GM12878 (cell line): ENCODE data around the gene H19. TPM values are rescaled to one million over a fixed set of nuclear protein-coding genes. Genes with fewer than 3 reads are reported as not detected.

Experiments
- ATAC-seq: fragments of 200-7000 bp; cut with Tn5 transposase; 3 replicates; pipeline ENCODE4 v1.9.1; 2020; ENCODE audit warnings: mild to moderate bottlenecking, moderate library complexity
- BruUV-seq: library from RNA; stranded (reverse); fragments of 400-500 nt; replicated peaks from 2 replicates; lab custom pipeline; 2021; lab: Mats Ljungman, UMichigan
- CTCF ChIA-PET: fragments of 300-600 bp; sonication (Branson Sonifier 250); formaldehyde crosslinking; extraction: SDS; loops from one replicate; lab custom pipeline; 2021; ENCODE audit warnings: inconsistent platforms; lab: Yijun Ruan, JAX
- POLR2A ChIA-PET: fragments of 350-600 bp; formaldehyde crosslinking; extraction: SDS; loops from one replicate; lab custom pipeline; 2021; ENCODE audit warnings: inconsistent platforms; lab: Charles Lee
- RAD21 ChIA-PET: fragments of 300-600 bp; sonication (Branson Sonifier 250); formaldehyde crosslinking; loops from one replicate; lab custom pipeline; 2023; ENCODE audit warnings: antibody characterized with exemption; ENCODE audit not compliant: unreplicated experiment; lab: Charles Lee
- SMC1A ChIA-PET: fragments of 300-600 bp; sonication (Branson Sonifier 250); formaldehyde crosslinking; loops from one replicate; lab custom pipeline; 2023; ENCODE audit not compliant: unreplicated experiment, uncharacterized antibody; lab: Charles Lee
- DNase-seq: peaks from one replicate; pipeline ENCODE4 v3.0.0-alpha.2; 2011; ENCODE audit warnings: low read depth, low spot score
- FAIRE-seq: peaks from 3 replicates; lab custom pipeline; 2011; peaks lifted over from hg19 to GRCh38; lab: Jason Lieb, UNC
- H2AFZ ChIP-seq: 2 replicates; pipeline ENCODE4 v1.6.0; 2011; ENCODE audit warnings: low read depth, low read length, control low read depth; ENCODE audit not compliant: control insufficient read depth
- H3K27ac ChIP-seq: 2 replicates; pipeline ENCODE4 v1.5.1; 2011; ENCODE audit warnings: control low read depth; ENCODE audit not compliant: control insufficient read depth, insufficient read depth
- H3K27me3 ChIP-seq, 2 experiments: replicated peaks in 1 of 2; 2 replicates each; pipeline versions ENCODE4 v1.6.0 to v1.6.1; 2011; ENCODE audit warnings: low read length in 1 of 2; ENCODE audit not compliant: control insufficient read depth in 2 of 2, insufficient read depth in 2 of 2
- H3K36me3 ChIP-seq, 2 experiments: 2 replicates each; pipeline ENCODE4 v1.5.1; 2011; ENCODE audit warnings: low read length in 1 of 2; ENCODE audit not compliant: control insufficient read depth in 2 of 2, insufficient read depth in 2 of 2
- H3K4me1 ChIP-seq: 2 replicates; pipeline ENCODE4 v1.6.1; 2011; ENCODE audit warnings: mild to moderate bottlenecking, low read length, moderate library complexity, mixed read lengths; ENCODE audit not compliant: control insufficient read depth, insufficient read depth
- H3K4me2 ChIP-seq: 2 replicates; pipeline ENCODE4 v1.6.0; 2011; ENCODE audit warnings: control low read depth; ENCODE audit not compliant: control insufficient read depth, insufficient read depth
- H3K4me3 ChIP-seq: fragments of 200-600 bp; sonication (generic); 2 replicates; pipeline ENCODE4 v1.5.1; 2016
- H3K79me2 ChIP-seq: 2 replicates; pipeline ENCODE4 v1.6.0; 2011; ENCODE audit warnings: low read length; ENCODE audit not compliant: control insufficient read depth, insufficient read depth
- H3K9ac ChIP-seq: 2 replicates; pipeline ENCODE4 v1.8.0; 2011; ENCODE audit warnings: low read length, control low read depth, mixed read lengths; ENCODE audit not compliant: control insufficient read depth, insufficient read depth
- H3K9me3 ChIP-seq: replicated peaks from 3 replicates; pipeline ENCODE4 v1.5.1; 2011; ENCODE audit warnings: mild to moderate bottlenecking, low read length; ENCODE audit not compliant: control insufficient read depth, insufficient read depth
- H4K20me1 ChIP-seq: 2 replicates; pipeline ENCODE4 v1.6.0; 2011; ENCODE audit not compliant: control insufficient read depth, insufficient read depth
- CEBPB ChIP-seq, 2 experiments: fragments of 150-350 bp in 1 of 2; IDR thresholded peaks; 2 replicates each; pipeline ENCODE4 v1.6.1; 2012 to 2014; ENCODE audit warnings: low read depth in 2 of 2, low read length in 2 of 2, borderline replicate concordance in 1 of 2, inconsistent platforms in 1 of 2
- CUX1 ChIP-seq: IDR thresholded peaks from 2 replicates; pipeline ENCODE4 v1.6.1; 2012; ENCODE audit warnings: improper control_type of control experiment, low read depth, low read length; ENCODE audit not compliant: insufficient replicate concordance
- E2F4 ChIP-seq: IDR thresholded peaks from 2 replicates; pipeline ENCODE4 v1.6.1; 2012; ENCODE audit warnings: low read depth, low read length, improper control_type of control experiment
- KAT2A ChIP-seq: conservative IDR thresholded peaks from 2 replicates; pipeline ENCODE4 v1.6.1; 2011; ENCODE audit warnings: low read depth, low read length; ENCODE audit not compliant: control insufficient read depth
- MYC ChIP-seq: IDR thresholded peaks from 2 replicates; pipeline ENCODE4 v1.6.1; 2011; ENCODE audit warnings: mild to moderate bottlenecking, low read length, moderate library complexity, inconsistent platforms; ENCODE audit not compliant: insufficient read depth, insufficient replicate concordance, insufficient read length, severe bottlenecking
- PAX5 ChIP-seq: IDR thresholded peaks from 2 replicates; pipeline ENCODE4 v1.6.1; 2011; ENCODE audit warnings: low read depth, low read length, borderline replicate concordance
- RFX5 ChIP-seq: IDR thresholded peaks from 2 replicates; pipeline ENCODE4 v1.6.1; 2011; ENCODE audit warnings: low read depth, low read length, improper control_type of control experiment
- RUNX3 ChIP-seq: IDR thresholded peaks from 2 replicates; pipeline ENCODE4 v1.6.1; 2012; ENCODE audit warnings: low read length, inconsistent platforms
- TBL1XR1 ChIP-seq: IDR thresholded peaks from 2 replicates; pipeline ENCODE4 v1.6.1; 2012; ENCODE audit warnings: low read depth, low read length, improper control_type of control experiment
- ZBED1 ChIP-seq: IDR thresholded peaks from 2 replicates; pipeline ENCODE4 v1.6.1; 2016; ENCODE audit warnings: borderline replicate concordance
- ZNF24 ChIP-seq: fragments of 450-650 bp; IDR thresholded peaks from 2 replicates; pipeline ENCODE4 v1.6.1; 2017; ENCODE audit warnings: antibody characterized with exemption, mild to moderate bottlenecking
- WGBS: methylation state at CpG from one replicate; pipeline ENCODE4 v1.1.6; 2016; ENCODE audit warnings: low lambda C conversion rate; ENCODE audit not compliant: insufficient replicate concordance, insufficient coverage; ENCODE audit errors: missing lambda C conversion rate; 5-methylcytosine and 5-hydroxymethylcytosine counted together
- in situ Hi-C: fragments of 300-500 bp; cut with MboI; formaldehyde crosslinking; loops from 9 replicates; pipeline ENCODE4 v1.14.3; 2018; ENCODE audit warnings: mixed read lengths
- intact Hi-C: fragments of 100-400 bp; cut with micrococcal nuclease; formaldehyde crosslinking; loops from one replicate; pipeline ENCODE4 v1.14.2; 2022; ENCODE audit not compliant: unreplicated experiment
- polyA plus RNA-seq, 11 experiments: library from polyadenylated mRNA; depleted of rRNA in 4 of 11; unstranded in 6 of 11; stranded (reverse) in 5 of 11; fragments of >200 nt; fragmentation: Nextera tagmentation in 4 of 11; fragmentation: Illumina TruSeq in 1 of 11; extraction: Ambion mirVana in 4 of 11; extraction: Trizol in 1 of 11; gene quantifications; 1 replicate in 1 of 11; 2 replicates in 10 of 11; pipeline versions ENCODE4 v1.2.1 to v1.2.3, GENCODE V29; 2011 to 2016; ENCODE audit warnings: inconsistent platforms in 2 of 11, missing spikeins in 2 of 11, low read depth in 1 of 11
- total RNA-seq, 4 experiments: library from RNA; depleted of rRNA in 3 of 4; stranded (reverse); fragments of >200 nt in 3 of 4; fragmentation: Illumina TruSeq in 1 of 4; extraction: Trizol in 1 of 4; gene quantifications; 2 replicates each; pipeline versions ENCODE4 v1.2.1 to v1.2.3, GENCODE V29; 2013 to 2021
- TF ChIP-seq, protein P1 (sequence below): fragments of 450-650 bp; IDR thresholded peaks from 2 replicates; pipeline ENCODE4 v1.6.1; 2016; ENCODE audit warnings: mild to moderate bottlenecking

Gene H19
- total and polyA plus RNA-seq, 10 of the 15 experiments (the other 5 are each of a cell fraction or from before 2014, with no cell fraction given): 0.04 to 1.2 (median 0.31) TPM; not detected in 6

- no peak overlapping the region for H3K9ac ChIP-seq
- no peak for TF ChIP-seq E2F4
- TF ChIP-seq ZBED1: no peak
- no peak for TF ChIP-seq CEBPB (IDR thresholded peaks at IDR 0.05; ENCODE audit: borderline replicate concordance in 1 of 2, low read depth in 2 of 2, low read length in 2 of 2)
- TF ChIP-seq, protein P1, sequence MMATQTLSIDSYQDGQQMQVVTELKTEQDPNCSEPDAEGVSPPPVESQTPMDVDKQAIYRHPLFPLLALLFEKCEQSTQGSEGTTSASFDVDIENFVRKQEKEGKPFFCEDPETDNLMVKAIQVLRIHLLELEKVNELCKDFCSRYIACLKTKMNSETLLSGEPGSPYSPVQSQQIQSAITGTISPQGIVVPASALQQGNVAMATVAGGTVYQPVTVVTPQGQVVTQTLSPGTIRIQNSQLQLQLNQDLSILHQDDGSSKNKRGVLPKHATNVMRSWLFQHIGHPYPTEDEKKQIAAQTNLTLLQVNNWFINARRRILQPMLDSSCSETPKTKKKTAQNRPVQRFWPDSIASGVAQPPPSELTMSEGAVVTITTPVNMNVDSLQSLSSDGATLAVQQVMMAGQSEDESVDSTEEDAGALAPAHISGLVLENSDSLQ: no peak
- no peak for TF ChIP-seq PAX5
- TF ChIP-seq MYC: no peak
- TF ChIP-seq KAT2A: no peak
- TF ChIP-seq CUX1: no peak
- TF ChIP-seq TBL1XR1: no peak
- TF ChIP-seq ZNF24: no peak
- TF ChIP-seq RFX5: no peak
- no peak for TF ChIP-seq RUNX3
- ChIA-PET RAD21 (no interaction called here), POLR2A (no interaction called here), SMC1A (no interaction called here), CTCF (interaction anchor here (0.6 kb wide), 1 partner anchor 13 kb away, joined by 3 read pairs; no protein-coding TSS in a partner anchor)
- no peak for DNase-seq
- H3K79me2 ChIP-seq: no peaks in the 10 kb centered on the region
- FAIRE-seq: no peak
- H3K4me3 ChIP-seq: no peak overlapping the region
- H3K36me3 ChIP-seq: no peaks in the 10 kb centered on the region
- BruUV-seq: no TSS peak
- no peaks in the 10 kb centered on the region for H3K9me3 ChIP-seq
- H3K27me3 ChIP-seq: no peaks in the 10 kb centered on the region
- H3K4me2 ChIP-seq: no peak overlapping the region
- H3K27ac ChIP-seq: no peak overlapping the region
- WGBS: no CpG with 5 or more reads among the region's 28 CpGs
- H2AFZ ChIP-seq: no peak overlapping the region
- H4K20me1 ChIP-seq: no peaks in the 10 kb centered on the region
- in situ Hi-C loops: no loop called here
- intact Hi-C loops: no loop called here
- ATAC-seq: peak; percentile 62; the same call in 2 of the 3 replicates
- H3K4me1 ChIP-seq: no peaks in the 10 kb centered on the region
Observed at GRCh38 chr11:1998290-1998689, 648 bp upstream of the H19 start.
